Epithelial cell of proximal tubule (primary cell): Measurements from ENCODE around the gene PREB. TPM values are rescaled to one million over a fixed set of nuclear protein-coding genes. Genes with fewer than 3 reads are reported as not detected.
A peak's percentile ranks its signal among the peaks of the same experiment; 100 is the strongest.

ENCODE experiments used
- DNase-seq: peaks from one replicate; pipeline ENCODE4 v3.0.0-alpha.2; 2011; ENCODE audit warnings: low read depth
- H3K4me3 ChIP-seq: 2 replicates; pipeline ENCODE4 v1.5.1; 2011; ENCODE audit warnings: low read depth, mild to moderate bottlenecking, low read length
- CTCF ChIP-seq: conservative IDR thresholded peaks from 2 replicates; pipeline ENCODE4 v1.5.1; 2012; ENCODE audit warnings: low read depth, mild to moderate bottlenecking, low read length
- total RNA-seq: library from RNA; depleted of rRNA; stranded (reverse); fragments of >200 nt; gene quantifications from 2 replicates; pipeline ENCODE4 v1.2.3, GENCODE V29; 2015

PREB gene
- total RNA-seq, 1 donor from 2014 or later, result 53.3 TPM

- no peak for DNase-seq
- H3K4me3 ChIP-seq, result peak overlapping the region; percentile 75
- TF ChIP-seq CTCF, result no peak
These were observed 1.1 kb downstream of the PREB start for GRCh38 chr2:27133195-27133875.

GRCh38 chr2:27131429-27131828, 3.0 kb downstream of the PREB start:
- H3K4me3 ChIP-seq, result no peak overlapping the region
- no peak for TF ChIP-seq CTCF
- no peak for DNase-seq

- no peak for TF ChIP-seq CTCF
- H3K4me3 ChIP-seq, result no peak overlapping the region
- no peak for DNase-seq
These were observed 4.0 kb downstream of the PREB start for GRCh38 chr2:27130396-27130795.

GRCh38 chr2:27128668-27129571, 5.5 kb downstream of the PREB start:
- no peak for TF ChIP-seq CTCF
- no peak for DNase-seq
- H3K4me3 ChIP-seq, result no peak overlapping the region

- no peak for TF ChIP-seq CTCF
- no peak for DNase-seq
- no peak overlapping the region for H3K4me3 ChIP-seq
These were observed 6.4 kb downstream of the PREB start for GRCh38 chr2:27127883-27128667.

GRCh38 chr2:27126252-27126710, 8.2 kb downstream of the PREB start:
- no peak for TF ChIP-seq CTCF
- no peak for DNase-seq
- no peak overlapping the region for H3K4me3 ChIP-seq
